Posterior cingulate gyrus (tissue), 11 donors: ENCODE measurements around the gene TEX30.
A peak's percentile ranks its signal among the peaks of the same experiment; 100 is the strongest.

Source experiments
- DNase-seq, 10 donors: peaks; one replicate each; pipeline versions ENCODE4 v3.0.0 to v3.0.0-alpha.2; 2020 to 2021; ENCODE audit warnings: mixed read lengths in 3 of 10
- intact Hi-C: fragments of 100-400 bp; cut with DNase I; formaldehyde crosslinking; loops from one replicate; pipeline ENCODE4 v1.15.1; 2023

The TEX30 gene

GRCh38 chr13:102724923-102725322 is 48.7 kb downstream of the TEX30 start:
- intact Hi-C loops: loop anchor here (5.0 kb wide), 1 partner anchor 143 kb away; no protein-coding TSS in a partner anchor
- peak in 1 of 10 donors; percentile 40 for DNase-seq

DNA sequence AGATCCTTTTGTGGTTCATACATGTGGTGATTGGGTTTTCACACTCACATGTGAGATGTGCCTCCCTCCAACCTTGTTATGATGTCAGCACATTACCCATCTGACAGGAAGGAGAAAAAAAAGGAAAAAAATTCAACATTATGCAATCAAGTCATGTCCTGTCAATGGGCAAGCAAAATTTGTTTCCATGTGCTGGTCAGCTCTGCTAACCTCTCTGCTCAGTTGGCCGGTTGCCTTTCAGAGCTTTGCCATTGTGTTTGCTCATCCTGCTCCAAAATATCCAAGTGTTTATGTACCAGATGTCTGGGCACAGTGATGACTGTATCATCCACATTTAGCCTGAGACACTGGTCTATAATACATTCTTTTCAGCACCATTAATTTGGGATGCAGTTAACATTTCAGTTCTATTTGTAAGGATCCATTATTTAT is 51.8 kb downstream of the TEX30 start:
- DNase-seq: peak in 8 of 10 donors; percentile 37 to 95 (median 58)
- intact Hi-C loops: loop anchor here (5.0 kb wide), 1 partner anchor 140 kb away; no protein-coding TSS in a partner anchor

DNA sequence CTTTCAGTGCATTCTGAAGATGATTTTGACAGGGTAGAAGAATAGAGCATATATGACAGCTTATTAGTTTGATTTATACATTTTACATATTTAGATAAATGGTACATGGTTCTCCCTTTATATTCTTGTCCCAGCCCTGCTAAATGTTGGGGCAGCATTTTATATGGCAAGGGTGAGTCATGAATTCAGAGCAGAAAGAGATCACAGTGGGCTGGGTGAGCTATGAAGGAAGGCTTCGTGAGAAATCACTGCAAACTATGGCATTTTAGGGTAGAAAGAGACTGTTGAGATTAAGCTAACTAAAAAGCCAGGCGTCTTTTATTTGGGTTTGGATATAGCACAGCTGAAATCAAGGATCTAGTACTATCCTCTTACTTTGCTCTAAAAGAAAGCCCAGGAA is 54.8 kb downstream of the TEX30 start:
- DNase-seq: no peak
- intact Hi-C loops: no loop called here
